GM10248 (cell line): Measurements from ENCODE around the gene CAV2.

Experiments used
- CTCF ChIA-PET: fragments of 300-600 bp; sonication (Branson Sonifier 250); formaldehyde crosslinking; extraction: SDS; loops from one replicate; lab custom pipeline; 2021; ENCODE audit warnings: antibody characterized with exemption; lab: Yijun Ruan, JAX
- POLR2A ChIA-PET: fragments of 350-650 bp; sonication (Branson Sonifier 250); formaldehyde crosslinking; extraction: SDS; loops from one replicate; lab custom pipeline; 2020; ENCODE audit warnings: antibody characterized with exemption; lab: Yijun Ruan, JAX
- DNase-seq: peaks from one replicate; pipeline ENCODE4 v3.0.0; 2012; ENCODE audit errors: extremely low spot score
- CTCF ChIP-seq: IDR thresholded peaks from 2 replicates; pipeline ENCODE4 v1.5.1; 2012; ENCODE audit warnings: mild to moderate bottlenecking, low read depth; ENCODE audit errors: extremely low read depth, missing control alignments, control extremely low read depth

Gene CAV2

GRCh38 chr7:116551692-116552091, 52.2 kb downstream of the CAV2 start:
- TF ChIP-seq CTCF: no peak
- POLR2A ChIA-PET: no interaction called here
- no peak for DNase-seq
- CTCF ChIA-PET: interaction anchor here (1.4 to 2.4 kb wide), 3 partner anchors 31 to 222 kb away, joined by 3 to 9 read pairs (median 4); no protein-coding TSS in a partner anchor

- ChIA-PET CTCF (interaction anchor here (2.4 kb wide), 1 partner anchor 38 kb away, joined by 9 read pairs; no protein-coding TSS in a partner anchor), POLR2A (no interaction called here)
- TF ChIP-seq CTCF: no peak
- no peak for DNase-seq
Measured at GRCh38 chr7:116552602-116553001, 53.1 kb downstream of the CAV2 start.

- CTCF ChIA-PET: interaction anchor here (1.0 kb wide), 1 partner anchor 77 kb away, joined by 3 read pairs; no protein-coding TSS in a partner anchor
- no peak for DNase-seq
- POLR2A ChIA-PET: no interaction called here
- no peak for TF ChIP-seq CTCF
Measured at GRCh38 chr7:116553168-116553964, 53.8 kb downstream of the CAV2 start.

- POLR2A ChIA-PET: no interaction called here
- no peak for DNase-seq
- TF ChIP-seq CTCF: no peak
- CTCF ChIA-PET: interaction anchor here (1.4 kb wide), 1 partner anchor 11 kb away, joined by 4 read pairs; no protein-coding TSS in a partner anchor
Measured at GRCh38 chr7:116554436-116554835, 54.9 kb downstream of the CAV2 start.

GRCh38 chr7:116554911-116555310, 55.4 kb downstream of the CAV2 start:
- POLR2A ChIA-PET: no interaction called here
- no peak for TF ChIP-seq CTCF
- DNase-seq: no peak
- CTCF ChIA-PET: interaction anchor here (1.1 to 1.4 kb wide), 2 partner anchors 12 to 34 kb away, joined by 3 to 4 read pairs; no protein-coding TSS in a partner anchor

GRCh38 chr7:116557066-116557585, 57.6 kb downstream of the CAV2 start:
- DNase-seq: no peak
- CTCF ChIA-PET: no interaction called here
- TF ChIP-seq CTCF: no peak
- POLR2A ChIA-PET: no interaction called here
